Osteoblast (primary cell): ENCODE results near the gene USP9X. TPM values are rescaled to one million over a fixed set of nuclear protein-coding genes. Genes with fewer than 3 reads are reported as not detected.

Experiments
- DNase-seq: peaks from one replicate; pipeline ENCODE4 v3.0.0; 2011; ENCODE audit warnings: low spot score, mixed read lengths; ENCODE audit not compliant: insufficient read length; ENCODE audit errors: missing footprints
- H2AFZ ChIP-seq: 2 replicates; pipeline ENCODE4 v1.6.0; 2011; ENCODE audit warnings: mild to moderate bottlenecking, low read length
- H3K27ac ChIP-seq: 2 replicates; pipeline ENCODE4 v1.5.1; 2011; ENCODE audit warnings: mild to moderate bottlenecking, low read depth, low read length, moderate library complexity
- H3K27me3 ChIP-seq: 2 replicates; pipeline ENCODE4 v1.6.0; 2012; ENCODE audit warnings: mild to moderate bottlenecking, control low read depth, inconsistent platforms, low read length, moderate library complexity; ENCODE audit not compliant: insufficient read depth
- H3K36me3 ChIP-seq: 2 replicates; pipeline ENCODE4 v1.5.1; 2011; ENCODE audit warnings: mild to moderate bottlenecking, low read length, control low read depth, moderate library complexity; ENCODE audit not compliant: insufficient read depth
- H3K4me1 ChIP-seq: 2 replicates; pipeline ENCODE4 v1.5.1; 2011; ENCODE audit warnings: mild to moderate bottlenecking, low read length, control low read depth, moderate library complexity; ENCODE audit not compliant: insufficient read depth
- H3K4me2 ChIP-seq: 2 replicates; pipeline ENCODE4 v1.6.0; 2011; ENCODE audit warnings: mild to moderate bottlenecking, low read length; ENCODE audit not compliant: insufficient read depth
- H3K4me3 ChIP-seq: fragments of 200-600 bp; sonication (generic); 3 replicates; pipeline ENCODE4 v1.5.1; 2012; ENCODE audit warnings: mild to moderate bottlenecking, low read length, inconsistent platforms; ENCODE audit not compliant: insufficient read depth
- H3K79me2 ChIP-seq: 2 replicates; pipeline ENCODE4 v1.6.0; 2012; ENCODE audit warnings: mild to moderate bottlenecking, low read length, control low read depth, inconsistent platforms; ENCODE audit not compliant: insufficient read depth
- H3K9me3 ChIP-seq: 2 replicates; pipeline ENCODE4 v1.5.1; 2011; ENCODE audit warnings: low read depth, low read length, control low read depth
- H4K20me1 ChIP-seq: 2 replicates; pipeline ENCODE4 v1.6.0; 2012; ENCODE audit warnings: mild to moderate bottlenecking, low read length, control low read depth; ENCODE audit not compliant: insufficient read depth
- total RNA-seq: library from RNA; depleted of rRNA; stranded (reverse); fragments of >200 nt; gene quantifications from 2 replicates; pipeline ENCODE4 v1.2.3, GENCODE V29; 2012
- TF ChIP-seq, protein P1 (sequence below): IDR thresholded peaks from 2 replicates; pipeline ENCODE4 v1.5.1; 2011; ENCODE audit warnings: mild to moderate bottlenecking, low read depth, low read length, moderate library complexity; ENCODE audit errors: extremely low read depth

USP9X gene
- total RNA-seq, 1 donor = 170 TPM

DNA sequence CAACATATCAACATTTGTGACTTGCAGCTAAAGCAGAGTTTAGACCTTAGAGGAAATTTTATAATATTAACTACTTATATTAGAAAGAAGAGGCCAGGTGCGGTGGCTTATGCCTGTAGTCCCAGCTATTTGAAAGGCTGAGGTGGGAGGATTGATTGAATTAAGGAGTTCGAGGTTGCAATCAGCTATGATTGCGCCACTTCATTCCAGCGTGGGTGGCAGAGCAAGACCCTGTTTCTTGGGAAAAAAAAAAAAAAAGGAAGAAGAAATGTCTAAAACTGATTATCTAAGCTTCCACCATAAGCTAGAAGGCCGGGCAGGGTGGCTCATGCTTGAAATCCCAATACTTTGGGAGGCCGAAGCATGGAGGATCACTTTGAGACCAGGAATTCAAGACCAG is 42.0 kb upstream of the USP9X start:
- H2AFZ ChIP-seq = no peak overlapping the region
- no peaks in the 10 kb centered on the region for H3K9me3 ChIP-seq
- no peak overlapping the region for H3K4me3 ChIP-seq
- H3K4me2 ChIP-seq = no peak overlapping the region
- no peak for DNase-seq
- no peaks in the 10 kb centered on the region for H4K20me1 ChIP-seq
- no peak overlapping the region for H3K27ac ChIP-seq
- TF ChIP-seq, protein P1, sequence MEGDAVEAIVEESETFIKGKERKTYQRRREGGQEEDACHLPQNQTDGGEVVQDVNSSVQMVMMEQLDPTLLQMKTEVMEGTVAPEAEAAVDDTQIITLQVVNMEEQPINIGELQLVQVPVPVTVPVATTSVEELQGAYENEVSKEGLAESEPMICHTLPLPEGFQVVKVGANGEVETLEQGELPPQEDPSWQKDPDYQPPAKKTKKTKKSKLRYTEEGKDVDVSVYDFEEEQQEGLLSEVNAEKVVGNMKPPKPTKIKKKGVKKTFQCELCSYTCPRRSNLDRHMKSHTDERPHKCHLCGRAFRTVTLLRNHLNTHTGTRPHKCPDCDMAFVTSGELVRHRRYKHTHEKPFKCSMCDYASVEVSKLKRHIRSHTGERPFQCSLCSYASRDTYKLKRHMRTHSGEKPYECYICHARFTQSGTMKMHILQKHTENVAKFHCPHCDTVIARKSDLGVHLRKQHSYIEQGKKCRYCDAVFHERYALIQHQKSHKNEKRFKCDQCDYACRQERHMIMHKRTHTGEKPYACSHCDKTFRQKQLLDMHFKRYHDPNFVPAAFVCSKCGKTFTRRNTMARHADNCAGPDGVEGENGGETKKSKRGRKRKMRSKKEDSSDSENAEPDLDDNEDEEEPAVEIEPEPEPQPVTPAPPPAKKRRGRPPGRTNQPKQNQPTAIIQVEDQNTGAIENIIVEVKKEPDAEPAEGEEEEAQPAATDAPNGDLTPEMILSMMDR = no peak
- no peaks in the 10 kb centered on the region for H3K79me2 ChIP-seq
- H3K4me1 ChIP-seq = peaks cover 8% of the 10 kb centered on the region
- no peaks in the 10 kb centered on the region for H3K36me3 ChIP-seq
- peaks cover 6% of the 10 kb centered on the region for H3K27me3 ChIP-seq

DNA sequence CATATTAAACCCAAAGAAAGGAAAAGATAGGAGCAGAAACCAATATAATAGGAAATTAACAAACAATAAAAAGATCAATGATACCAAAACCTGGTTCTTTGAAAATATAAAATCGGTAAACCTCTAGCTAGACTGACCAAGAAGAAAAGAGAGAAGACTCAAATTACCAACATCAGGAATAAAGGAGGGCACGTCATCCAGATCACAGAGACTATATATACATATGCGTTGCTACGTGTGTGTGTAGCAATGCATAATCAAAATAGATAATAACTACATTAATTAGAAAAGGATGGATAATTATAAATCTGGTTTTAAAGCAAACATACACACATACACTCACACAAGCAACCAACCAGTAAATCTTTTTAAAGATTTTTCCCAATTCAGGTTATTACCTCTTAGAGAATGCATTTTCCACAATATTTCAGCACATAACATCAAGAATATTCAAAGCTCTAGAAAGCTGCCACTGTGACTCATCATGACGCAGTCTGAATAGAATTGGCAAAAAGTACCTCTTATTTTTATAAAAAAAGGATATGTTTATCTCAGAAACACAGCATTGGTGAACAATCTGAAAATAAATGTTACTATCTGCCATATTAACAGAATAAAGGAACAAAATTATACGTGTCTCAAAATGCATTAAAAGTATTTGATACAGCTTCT is 41.4 kb upstream of the USP9X start:
- peaks cover 8% of the 10 kb centered on the region for H3K4me1 ChIP-seq
- H4K20me1 ChIP-seq = no peaks in the 10 kb centered on the region
- TF ChIP-seq, protein P1 = no peak
- H3K27ac ChIP-seq = no peak overlapping the region
- peaks cover 7% of the 10 kb centered on the region for H3K27me3 ChIP-seq
- H3K79me2 ChIP-seq = no peaks in the 10 kb centered on the region
- no peak overlapping the region for H3K4me3 ChIP-seq
- no peak overlapping the region for H3K4me2 ChIP-seq
- H3K9me3 ChIP-seq = no peaks in the 10 kb centered on the region
- H2AFZ ChIP-seq = no peak overlapping the region
- no peaks in the 10 kb centered on the region for H3K36me3 ChIP-seq
- DNase-seq = peak; percentile 80

DNA sequence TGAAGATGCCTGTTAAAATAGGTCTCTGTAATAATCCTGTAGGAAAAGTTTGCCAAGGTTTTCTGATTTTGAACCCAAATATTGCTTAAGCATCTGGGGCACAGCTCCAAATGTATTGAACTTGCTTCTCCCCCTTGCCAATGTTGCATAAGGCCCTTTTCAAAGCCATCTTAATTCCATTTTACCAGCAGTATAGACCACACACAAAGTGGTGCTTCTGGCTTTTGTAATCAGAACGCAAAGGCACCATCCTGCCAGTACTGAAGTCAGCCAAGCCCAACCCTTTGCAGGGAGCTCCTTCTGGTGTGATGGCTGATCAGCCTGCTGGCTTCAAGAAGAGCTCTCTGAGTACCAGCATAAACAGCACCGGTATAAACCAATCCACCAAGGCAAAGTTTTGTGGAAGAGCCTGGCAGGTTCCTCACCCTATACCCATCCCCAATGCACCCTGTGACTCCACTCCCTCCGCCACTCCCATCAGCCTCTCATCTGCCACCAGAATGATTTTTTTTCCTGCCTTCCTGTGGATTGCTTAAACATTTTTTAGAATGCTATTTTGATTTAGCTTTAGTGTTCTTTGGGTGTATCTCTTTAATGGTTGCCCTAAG is 39.2 kb upstream of the USP9X start:
- Histone ChIP-seq H3K9me3 (no peaks in the 10 kb centered on the region), H3K4me1 (peaks cover 8% of the 10 kb centered on the region), H2AFZ (peak overlapping the region; percentile 47), H3K36me3 (no peaks in the 10 kb centered on the region), H3K4me3 (no peak overlapping the region), H4K20me1 (no peaks in the 10 kb centered on the region), H3K27me3 (peaks cover 7% of the 10 kb centered on the region), H3K79me2 (no peaks in the 10 kb centered on the region), H3K4me2 (no peak overlapping the region), H3K27ac (no peak overlapping the region)
- TF ChIP-seq, protein P1 = no peak
- DNase-seq = peak; percentile 27

DNA sequence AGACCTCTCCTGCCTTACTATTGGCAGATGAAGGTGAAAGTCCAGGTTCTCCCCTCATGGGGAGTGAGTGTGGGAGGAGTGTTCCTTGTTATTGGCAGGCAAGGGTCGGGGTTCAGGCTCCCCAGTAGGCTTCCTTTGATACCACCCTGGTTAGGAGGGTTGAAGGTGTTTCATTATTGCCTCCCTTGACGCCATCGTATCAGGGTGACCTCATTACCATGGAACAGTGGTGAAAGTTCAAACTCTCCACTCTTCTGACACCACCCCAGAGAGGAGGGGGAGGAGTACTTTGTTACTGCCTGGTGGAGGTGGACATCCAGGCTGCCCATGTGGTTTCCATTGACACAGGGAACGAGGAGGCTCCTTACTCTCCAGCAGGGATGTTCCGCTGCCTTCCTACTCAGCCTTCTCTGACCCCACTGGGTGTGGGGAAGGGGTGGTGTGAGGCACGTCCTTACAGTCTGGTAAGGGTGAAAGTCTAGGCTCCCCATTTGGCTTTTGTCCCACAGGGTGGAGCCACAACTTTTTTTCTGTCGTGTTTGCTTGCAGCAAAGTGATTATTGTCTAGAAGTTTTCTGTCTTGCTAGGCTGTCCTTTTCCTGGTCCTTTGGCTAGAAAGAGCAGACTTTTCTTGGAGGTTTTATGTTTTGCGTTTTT is 37.2 kb upstream of the USP9X start:
- no peaks in the 10 kb centered on the region for H4K20me1 ChIP-seq

More for the DNA sequence above, 37.2 kb upstream of the USP9X start:
- H3K4me1 ChIP-seq = peaks cover 8% of the 10 kb centered on the region
- no peak overlapping the region for H3K4me3 ChIP-seq
- no peaks in the 10 kb centered on the region for H3K36me3 ChIP-seq
- no peak overlapping the region for H3K4me2 ChIP-seq
- H2AFZ ChIP-seq = no peak overlapping the region
- no peaks in the 10 kb centered on the region for H3K79me2 ChIP-seq
- H3K27ac ChIP-seq = no peak overlapping the region
- no peak for DNase-seq
- TF ChIP-seq, protein P1 = no peak
- H3K27me3 ChIP-seq = peaks cover 7% of the 10 kb centered on the region
- no peaks in the 10 kb centered on the region for H3K9me3 ChIP-seq
